HepG2 (cell line): ENCODE data around the gene HOTAIR. TPM values are rescaled to one million over a fixed set of nuclear protein-coding genes. Genes with fewer than 3 reads are reported as not detected.

Source experiments
- ATF7 ChIP-seq, 2 experiments: fragments of 450-650 bp in 1 of 2; sonication (generic) in 1 of 2; formaldehyde crosslinking in 1 of 2; IDR thresholded peaks; 2 replicates each; pipeline versions ENCODE4 v1.4.0 to v1.6.1; 2016 to 2020; ENCODE audit warnings: antibody characterized with exemption in 1 of 2, mild to moderate bottlenecking in 1 of 2, missing genetic modification reagents in 1 of 2
- CTCF ChIP-seq: sonication (generic); formaldehyde crosslinking; IDR thresholded peaks from 2 replicates; pipeline ENCODE4 v1.5.0; 2020; ENCODE audit warnings: mild to moderate bottlenecking, missing genetic modification reagents, moderate library complexity
- DRAP1 ChIP-seq: IDR thresholded peaks from 2 replicates; pipeline ENCODE4 v1.6.1; 2016; ENCODE audit warnings: missing genetic modification reagents, missing compliant biosample characterization
- GABPB1 ChIP-seq: IDR thresholded peaks from 2 replicates; pipeline ENCODE4 v1.6.1; 2016; ENCODE audit warnings: mild to moderate bottlenecking, missing genetic modification reagents, moderate library complexity, missing compliant biosample characterization
- GLMP ChIP-seq: sonication (generic); formaldehyde crosslinking; IDR thresholded peaks from 2 replicates; pipeline ENCODE4 v1.9.0; 2021; ENCODE audit warnings: missing genetic modification reagents, mild to moderate bottlenecking, borderline replicate concordance
- HDAC1 ChIP-seq: sonication (generic); formaldehyde crosslinking; IDR thresholded peaks from 2 replicates; pipeline ENCODE4 v1.5.1; 2020; ENCODE audit warnings: mild to moderate bottlenecking, missing genetic modification reagents
- JUND ChIP-seq: sonication (generic); formaldehyde crosslinking; IDR thresholded peaks from 2 replicates; pipeline ENCODE4 v1.8.0; 2022; ENCODE audit warnings: mild to moderate bottlenecking, missing genetic modification reagents
- KDM3A ChIP-seq: IDR thresholded peaks from 2 replicates; pipeline ENCODE4 v1.6.1; 2018; ENCODE audit warnings: low read depth, missing compliant biosample characterization
- NR2F1 ChIP-seq, 2 experiments: fragments of 450-650 bp in 1 of 2; formaldehyde crosslinking in 1 of 2; IDR thresholded peaks; 2 replicates each; pipeline versions ENCODE4 v1.5.0 to v1.6.1; 2016 to 2020; ENCODE audit warnings: mild to moderate bottlenecking in 1 of 2, missing compliant biosample characterization in 1 of 2, missing genetic modification reagents in 1 of 2, moderate library complexity in 1 of 2
- PATZ1 ChIP-seq: sonication (generic); formaldehyde crosslinking; IDR thresholded peaks from 2 replicates; pipeline ENCODE4 v1.4.0; 2020; ENCODE audit warnings: missing genetic modification reagents
- POLR2G ChIP-seq: fragments of 200-400 bp; formaldehyde crosslinking; IDR thresholded peaks from 2 replicates; pipeline ENCODE4 v1.6.1; 2018; ENCODE audit warnings: mild to moderate bottlenecking, low read depth, low read length, moderate library complexity
- RARA ChIP-seq: IDR thresholded peaks from 2 replicates; pipeline ENCODE4 v1.6.1; 2016; ENCODE audit warnings: missing genetic modification reagents, missing compliant biosample characterization
- TP53 ChIP-seq: sonication (generic); formaldehyde crosslinking; conservative IDR thresholded peaks from 2 replicates; pipeline ENCODE4 v1.4.0; 2020; ENCODE audit warnings: missing genetic modification reagents
- ZHX2 ChIP-seq, 2 experiments: sonication (generic) in 1 of 2; formaldehyde crosslinking in 1 of 2; IDR thresholded peaks; 2 replicates each; pipeline versions ENCODE4 v1.6.1 to v1.9.0; 2014 to 2022; ENCODE audit warnings: antibody characterized with exemption in 1 of 2, borderline replicate concordance in 1 of 2, inconsistent platforms in 1 of 2, low read depth in 1 of 2, missing genetic modification reagents in 1 of 2
- ZKSCAN5 ChIP-seq: sonication (generic); formaldehyde crosslinking; IDR thresholded peaks from 2 replicates; pipeline ENCODE4 v1.5.1; 2020; ENCODE audit warnings: mild to moderate bottlenecking, missing genetic modification reagents
- ZNF33B ChIP-seq: sonication (generic); formaldehyde crosslinking; IDR thresholded peaks from 2 replicates; pipeline ENCODE4 v1.5.1; 2020; ENCODE audit warnings: mild to moderate bottlenecking, missing genetic modification reagents
- polyA plus RNA-seq, 8 experiments: library from polyadenylated mRNA; depleted of rRNA in 3 of 8; stranded (reverse) in 7 of 8; unstranded in 1 of 8; fragments of >200 nt; fragmentation: Illumina TruSeq in 4 of 8; extraction: Trizol in 4 of 8; gene quantifications; 2 replicates each; pipeline versions ENCODE4 v1.2.1 to v1.2.3, GENCODE V29; 2011 to 2016; ENCODE audit warnings: low read depth in 4 of 8, missing spikeins in 1 of 8, mixed read lengths in 1 of 8; ENCODE audit not compliant: insufficient read depth in 1 of 8
- total RNA-seq, 5 experiments: library from RNA; depleted of rRNA; stranded (reverse); fragments of >200 nt; fragmentation: Illumina TruSeq; extraction: Trizol; gene quantifications; 2 replicates each; pipeline ENCODE4 v1.2.3, GENCODE V29; 2016; ENCODE audit warnings: low read depth in 1 of 5

HOTAIR gene
- total and polyA plus RNA-seq, 2 of the 13 experiments (the other 11 are each of a cell fraction or from before 2014, with no cell fraction given): not detected

GRCh38 chr12:53984901-53985691 lies 10.3 kb upstream of the HOTAIR start, which contains the start of gene HOXC10 (continued):
- TF ChIP-seq ZHX2 (IDR thresholded peaks at IDR 0.05; ENCODE audit: low read depth) (peak; percentile 64; the same call in 1 of the 2 replicates), ZHX2 (CRISPR knock-in tag; IDR thresholded peaks at IDR 0.05; ENCODE audit: borderline replicate concordance) (no peak), PATZ1 (CRISPR knock-in tag) (0 out of 2 replicates have a peak, but pooled peaks have one; percentile 29), KDM3A (0 out of 2 replicates have a peak, but pooled peaks have one; percentile 28), ZNF33B (CRISPR knock-in tag) (no peak), GLMP (CRISPR knock-in tag) (no peak), ATF7 (IDR thresholded peaks at IDR 0.05) (peak; percentile 14; the same call in 1 of the 2 replicates), ATF7 (CRISPR knock-in tag; IDR thresholded peaks at IDR 0.05) (no peak), TP53 (CRISPR knock-in tag) (no peak), HDAC1 (CRISPR knock-in tag) (no peak), DRAP1 (CRISPR knock-in tag) (no peak), POLR2G (no peak), NR2F1 (CRISPR knock-in tag; IDR thresholded peaks at IDR 0.05) (peak in 1 of 2 experiments; percentile 57; a peak in 1 of 4 replicates), CTCF (CRISPR knock-in tag) (peak; percentile 80), GABPB1 (CRISPR knock-in tag) (peak; percentile 42), JUND (CRISPR knock-in tag) (0 out of 2 replicates have a peak, but pooled peaks have one; percentile 57), ZKSCAN5 (CRISPR knock-in tag) (no peak), RARA (CRISPR knock-in tag) (peak; percentile 38; the same call in 1 of the 2 replicates)
